Measurements from ENCODE around the gene CR2.

GRCh38 chr1:207463021-207463420 lies 8.9 kb downstream of the CR2 start:
- TF ChIP-seq CTCF (IDR thresholded peaks at IDR 0.05) (no peak), EP300 (IDR thresholded peaks at IDR 0.05) (no peak)

Data from ovary (tissue), 3 donors.